ENCODE measurements around the gene GREB1.

The GREB1 gene

GRCh38 chr2:11508279-11508678, 25.6 kb upstream of the GREB1 start:
- no peak for DNase-seq (ENCODE audit: low read depth in 2 of 3, low spot score in 1 of 3)

GRCh38 chr2:11509657-11510360, 24.0 kb upstream of the GREB1 start:
- no peak for DNase-seq (ENCODE audit: low read depth in 2 of 3, low spot score in 1 of 3)

- no peak for DNase-seq (ENCODE audit: low read depth in 2 of 3, low spot score in 1 of 3)
These were observed 21.4 kb upstream of the GREB1 start for GRCh38 chr2:11512431-11512830.

DNA sequence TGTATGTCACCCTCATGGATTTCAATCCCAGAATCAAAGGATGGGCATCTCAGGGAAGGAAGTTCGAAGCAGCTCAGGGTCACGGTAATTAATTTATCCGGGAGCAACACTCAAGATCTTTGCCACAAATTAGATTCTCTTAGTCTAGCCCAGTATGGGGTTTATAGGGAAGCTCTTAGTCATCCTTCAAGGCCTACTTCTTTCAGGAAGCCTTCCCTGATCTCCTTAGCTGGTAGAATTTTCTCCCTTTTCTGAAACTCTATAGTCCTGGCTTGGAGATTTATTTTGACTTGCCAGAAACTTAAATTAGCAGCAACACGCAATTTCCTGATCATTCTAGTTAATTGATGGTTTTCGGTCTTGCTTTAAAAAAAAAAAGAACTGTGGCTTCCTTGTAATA, 20.5 kb upstream of the GREB1 start:
- DNase-seq (ENCODE audit: low read depth in 2 of 3, low spot score in 1 of 3): no peak

GRCh38 chr2:11514081-11514730, 19.6 kb upstream of the GREB1 start:
- no peak for DNase-seq (ENCODE audit: low read depth in 2 of 3, low spot score in 1 of 3)

DNA sequence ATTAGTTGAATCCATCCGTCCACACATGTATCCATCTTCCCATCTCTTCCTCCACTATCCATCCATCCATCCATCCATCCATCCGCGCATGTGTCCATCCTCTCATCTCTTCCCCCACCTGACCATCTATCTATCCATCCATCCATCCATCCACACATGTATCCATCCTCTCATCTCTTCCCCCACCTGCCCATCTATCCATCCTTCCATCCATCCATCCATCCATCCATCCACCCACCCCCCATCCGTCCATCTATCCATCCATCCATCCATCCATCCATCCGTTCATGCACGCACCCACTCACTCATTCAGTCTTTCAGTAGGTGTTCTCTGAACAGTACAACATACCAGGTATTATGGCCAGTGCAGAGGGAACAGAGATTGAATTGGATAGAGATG, 18.9 kb upstream of the GREB1 start:
- no peak for DNase-seq (ENCODE audit: low read depth in 2 of 3, low spot score in 1 of 3)

GRCh38 chr2:11515490-11515981, 18.3 kb upstream of the GREB1 start:
- no peak for DNase-seq (ENCODE audit: low read depth in 2 of 3, low spot score in 1 of 3)

- no peak for DNase-seq (ENCODE audit: low read depth in 2 of 3, low spot score in 1 of 3)
These were observed 16.7 kb upstream of the GREB1 start for GRCh38 chr2:11516984-11517648.

DNA sequence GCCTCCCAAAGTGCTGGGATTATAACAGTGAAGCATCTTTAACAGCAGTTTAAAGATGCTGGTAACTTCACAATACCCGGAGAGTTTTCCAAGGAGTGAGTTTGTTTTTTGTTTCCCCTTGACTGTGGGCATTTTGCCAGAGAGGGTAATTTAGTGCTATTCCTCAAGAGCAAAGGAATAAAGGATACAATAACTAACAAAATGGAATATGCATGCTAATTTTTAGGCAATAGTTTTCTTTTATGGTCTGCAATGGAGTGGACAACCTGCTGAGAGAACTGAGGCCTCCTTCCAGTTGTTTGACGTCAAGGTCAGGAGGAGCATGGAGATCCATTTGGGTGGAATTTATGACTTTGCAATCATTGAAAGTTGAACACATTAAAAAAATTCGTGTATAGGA, 15.9 kb upstream of the GREB1 start:
- no peak for DNase-seq (ENCODE audit: low read depth in 2 of 3, low spot score in 1 of 3)

DNA sequence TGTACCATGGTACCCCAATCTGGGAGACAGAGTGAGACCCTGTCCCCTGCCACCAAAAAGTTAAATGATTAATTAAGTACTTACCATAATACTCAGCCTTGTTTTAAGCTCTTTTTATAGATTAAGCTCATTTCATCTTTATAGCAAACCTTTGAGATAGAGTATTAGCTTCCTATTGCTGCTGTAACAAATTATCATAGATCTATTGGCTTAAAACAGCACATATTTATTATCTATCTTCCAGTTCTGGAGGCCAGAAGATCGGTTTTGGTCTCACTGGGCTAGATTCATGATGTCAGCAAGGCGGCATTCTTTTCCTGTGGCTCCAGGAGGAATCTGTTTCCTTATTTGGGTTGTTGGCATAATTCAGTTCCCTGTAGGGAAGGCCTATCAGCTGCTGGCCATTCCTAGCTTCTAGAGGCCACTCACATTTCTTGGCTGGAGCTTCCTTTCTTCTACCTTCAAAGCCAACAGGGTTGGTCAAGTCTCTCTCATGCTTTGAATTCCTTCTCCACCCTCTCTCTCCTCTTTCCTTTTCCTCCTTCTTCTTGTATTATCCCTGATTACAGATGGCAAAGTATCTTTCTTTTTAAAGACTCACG, 13.7 kb upstream of the GREB1 start:
- DNase-seq (ENCODE audit: low read depth in 2 of 3, low spot score in 1 of 3): no peak

GRCh38 chr2:11521775-11522174, 12.1 kb upstream of the GREB1 start:
- no peak for DNase-seq (ENCODE audit: low read depth in 2 of 3, low spot score in 1 of 3)

DNA sequence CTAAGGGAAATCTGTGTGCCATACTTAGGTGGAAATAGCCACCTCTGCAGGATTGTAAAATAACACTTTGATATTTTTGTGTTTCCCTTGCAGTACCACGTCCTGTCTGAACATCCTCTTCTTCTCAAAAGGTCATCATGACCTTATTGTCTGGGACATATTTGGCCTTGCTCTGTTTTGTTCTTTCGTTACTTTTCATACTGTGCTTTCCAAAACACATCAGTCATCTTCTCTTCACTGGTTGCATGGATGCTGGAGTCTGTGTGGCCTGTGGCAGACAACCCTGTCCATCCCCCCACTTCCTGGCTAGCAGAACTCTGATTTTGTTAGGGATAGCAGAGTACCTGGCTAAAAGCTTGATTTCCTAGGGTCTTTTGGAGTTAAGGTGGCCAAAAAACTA, 9.4 kb upstream of the GREB1 start:
- no peak for DNase-seq (ENCODE audit: low read depth in 2 of 3, low spot score in 1 of 3)

- DNase-seq (ENCODE audit: low read depth in 2 of 3, low spot score in 1 of 3): no peak
These were observed 8.1 kb upstream of the GREB1 start for GRCh38 chr2:11525762-11526161.

GRCh38 chr2:11527001-11527400, 6.8 kb upstream of the GREB1 start:
- no peak for DNase-seq (ENCODE audit: low read depth in 2 of 3, low spot score in 1 of 3)

- no peak for DNase-seq (ENCODE audit: low read depth in 2 of 3, low spot score in 1 of 3)
These were observed 5.6 kb upstream of the GREB1 start for GRCh38 chr2:11528228-11528627.

DNA sequence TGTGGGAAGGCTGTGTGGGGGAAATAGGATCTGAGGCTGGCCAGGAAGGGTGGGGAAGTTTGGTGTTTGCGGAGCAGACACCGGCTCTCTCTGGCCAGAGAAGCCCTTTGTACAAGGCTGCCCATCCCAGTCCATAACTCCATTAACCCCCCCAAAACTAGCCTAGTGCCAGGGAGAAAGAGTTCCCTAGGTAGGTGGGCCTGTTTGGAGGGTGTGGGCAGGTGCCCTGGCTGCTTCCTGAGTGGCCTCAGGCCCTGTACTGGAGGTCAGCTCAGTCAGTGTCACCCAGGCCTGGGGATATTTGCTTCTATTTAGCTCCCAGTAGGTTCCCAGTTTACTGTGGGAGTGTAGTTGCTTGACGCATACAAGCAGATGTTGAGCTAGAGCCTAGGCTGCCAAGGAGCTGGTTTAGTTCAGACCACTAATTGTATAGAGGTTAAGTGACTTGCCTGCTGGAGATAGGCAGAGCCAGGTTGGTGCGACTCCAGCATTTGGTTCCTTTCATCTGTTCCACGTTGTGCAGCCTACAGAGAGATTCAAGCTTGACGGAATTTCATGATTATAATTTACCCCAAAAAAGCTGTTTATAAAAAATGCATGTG, 2.9 kb upstream of the GREB1 start:
- no peak for DNase-seq (ENCODE audit: low read depth in 2 of 3, low spot score in 1 of 3)

GRCh38 chr2:11532416-11533055, 1.3 kb upstream of the GREB1 start:
- DNase-seq (ENCODE audit: low read depth in 2 of 3, low spot score in 1 of 3): no peak

DNA sequence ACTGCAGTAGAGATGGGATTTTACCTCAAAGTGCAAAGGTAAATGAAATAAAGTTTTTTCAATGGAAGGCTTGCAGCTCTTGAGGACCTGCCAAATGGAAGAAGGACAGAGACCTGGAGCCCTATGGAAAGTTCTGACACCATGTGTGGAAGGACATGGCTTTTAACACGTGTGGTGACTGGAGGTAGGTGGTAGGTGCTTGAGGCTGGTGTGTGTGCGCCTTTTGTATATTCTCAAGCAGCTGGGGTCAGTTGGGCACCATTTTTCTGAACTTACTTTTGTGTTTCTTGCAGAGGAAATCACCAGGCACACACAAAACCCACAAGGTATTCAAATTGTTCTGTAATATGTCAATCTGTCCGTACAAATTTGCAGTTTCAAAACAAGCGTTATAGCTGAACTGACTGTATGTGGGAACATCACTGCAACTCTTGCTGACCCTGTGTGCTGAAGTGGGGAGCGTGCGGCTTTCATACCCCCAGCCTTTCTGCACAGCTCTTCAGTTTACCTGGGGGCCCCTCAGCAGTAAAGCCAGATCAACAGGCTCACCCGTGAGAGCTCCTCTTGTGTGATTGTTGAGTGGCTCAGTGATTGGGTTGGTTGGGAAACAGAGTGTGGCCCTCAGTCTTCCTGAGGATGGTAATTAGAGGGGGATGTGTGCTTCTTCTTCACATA, 363 bp downstream of the GREB1 start:
- no peak for DNase-seq (ENCODE audit: low read depth in 2 of 3, low spot score in 1 of 3)

GRCh38 chr2:11534746-11535484, 1.1 kb downstream of the GREB1 start:
- DNase-seq (ENCODE audit: low read depth in 2 of 3, low spot score in 1 of 3): no peak

DNA sequence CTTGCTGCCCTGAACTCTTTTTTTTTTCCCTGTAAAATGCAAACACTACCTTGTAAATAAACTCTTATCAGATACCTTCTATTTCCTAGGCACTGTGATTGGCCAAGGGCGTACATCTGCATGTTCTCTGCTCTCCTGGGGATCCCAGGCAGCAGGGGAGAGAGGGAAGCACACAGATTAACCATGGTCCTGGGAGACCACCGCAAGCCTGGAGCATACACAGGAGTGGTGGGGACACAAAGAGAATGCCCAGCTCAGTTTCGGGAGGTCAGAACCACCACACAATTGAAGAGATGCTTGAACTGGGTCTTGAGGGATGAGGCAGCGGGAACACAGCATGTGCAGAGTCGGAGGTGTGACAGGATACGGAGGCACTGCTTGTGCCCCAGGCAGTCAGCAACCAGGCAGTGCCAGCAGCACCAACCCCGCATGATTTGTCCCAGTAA, 2.1 kb downstream of the GREB1 start:
- no peak for DNase-seq (ENCODE audit: low read depth in 2 of 3, low spot score in 1 of 3)
